GM21381 (cell line): ENCODE data around the gene KCTD6.

ENCODE experiments used
- ATAC-seq: cut with Tn5 transposase; IDR thresholded peaks from one replicate; pipeline ENCODE4 v1.9.1; 2021; ENCODE audit warnings: mild to moderate bottlenecking, moderate library complexity; ENCODE audit not compliant: unreplicated experiment

Gene KCTD6

GRCh38 chr3:58485801-58486435, 6.0 kb upstream of the KCTD6 start:
- ATAC-seq = no peak

DNA sequence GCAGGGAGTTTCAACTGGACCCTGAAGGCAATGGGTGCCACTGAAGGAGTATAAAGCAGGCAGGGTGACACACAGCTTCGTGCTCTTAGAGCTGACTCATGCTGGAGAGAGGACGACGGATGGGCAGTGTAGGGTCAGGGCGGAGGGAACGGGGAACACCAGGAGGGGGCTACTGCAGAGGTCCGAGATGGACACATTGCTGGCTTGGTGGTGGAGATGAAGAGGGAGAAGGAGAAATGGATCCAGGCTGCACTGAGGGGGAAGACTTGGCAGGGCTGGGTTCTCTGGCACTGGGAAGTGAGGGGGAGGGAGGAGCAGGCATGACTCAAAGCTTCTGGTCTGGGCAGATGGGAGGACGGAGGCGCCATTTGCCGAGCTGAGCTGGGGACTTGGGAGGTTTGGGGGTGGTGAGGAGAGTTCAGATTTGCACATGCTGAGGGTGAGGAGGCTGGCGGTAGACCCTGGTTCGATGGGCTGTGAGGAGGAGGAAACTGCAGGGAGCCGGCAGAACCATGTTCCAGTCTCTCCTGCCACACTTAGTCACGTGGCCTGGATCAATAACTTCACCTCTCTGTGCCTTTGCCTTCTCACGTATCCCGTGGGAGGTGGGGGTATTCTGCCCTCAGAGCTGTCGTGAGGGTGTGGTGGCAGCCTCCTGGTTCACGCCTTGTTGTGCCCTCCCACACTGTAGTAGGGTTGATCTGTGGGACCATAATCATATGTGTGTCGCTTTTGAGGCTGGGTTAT, 4.6 kb upstream of the KCTD6 start:
- ATAC-seq = no peak

DNA sequence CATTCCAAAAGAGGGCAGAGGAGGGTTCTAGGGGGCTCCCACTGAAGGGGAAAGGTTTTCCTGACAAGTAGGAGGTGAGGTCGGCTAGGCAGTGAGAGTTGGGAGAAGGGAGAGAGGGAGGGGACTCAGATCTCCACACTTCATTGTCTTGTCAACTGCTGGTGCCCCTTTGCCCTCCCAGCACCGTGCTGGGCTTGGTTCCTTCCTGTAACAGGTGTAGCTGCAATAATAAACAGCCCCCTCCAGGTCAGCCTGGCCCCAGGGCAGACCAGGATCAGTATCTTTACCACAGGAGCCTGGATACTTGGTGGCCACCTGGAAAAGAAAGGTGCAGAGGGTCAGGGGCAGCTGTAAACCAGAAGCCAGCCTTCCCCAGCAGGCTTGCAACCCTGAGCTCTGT, 2.9 kb upstream of the KCTD6 start:
- no peak for ATAC-seq

- no peak for ATAC-seq
These were observed 915 bp upstream of the KCTD6 start for GRCh38 chr3:58490860-58491501.

DNA sequence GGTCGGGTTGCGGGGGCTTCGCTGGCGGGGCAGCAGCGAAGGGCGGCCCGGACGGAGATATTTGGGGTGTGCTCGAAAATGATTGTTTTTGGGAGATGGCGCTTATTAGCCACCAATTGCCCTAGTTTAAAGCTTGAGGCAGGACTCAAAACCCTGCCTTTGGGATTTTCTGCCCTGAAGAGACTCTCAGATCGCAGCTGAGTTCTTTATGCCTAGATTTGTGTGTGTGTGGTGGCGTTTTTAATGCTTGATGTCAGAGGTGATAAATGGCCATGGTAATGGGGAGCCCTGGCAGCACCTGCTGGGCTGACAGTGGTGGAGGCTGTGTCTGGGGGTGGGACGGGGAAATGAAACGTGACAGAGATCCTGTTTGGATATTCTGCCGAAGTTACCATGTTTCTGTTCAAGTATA, 604 bp downstream of the KCTD6 start:
- ATAC-seq = no peak

GRCh38 chr3:58494107-58494506, 2.2 kb downstream of the KCTD6 start:
- no peak for ATAC-seq

GRCh38 chr3:58495101-58495500, 3.2 kb downstream of the KCTD6 start:
- no peak for ATAC-seq

GRCh38 chr3:58496206-58496857, 4.4 kb downstream of the KCTD6 start:
- ATAC-seq = no peak

- no peak for ATAC-seq
These were observed 5.2 kb downstream of the KCTD6 start for GRCh38 chr3:58497097-58497496.

- ATAC-seq = no peak
These were observed 11.0 kb downstream of the KCTD6 start for GRCh38 chr3:58502872-58503271.

DNA sequence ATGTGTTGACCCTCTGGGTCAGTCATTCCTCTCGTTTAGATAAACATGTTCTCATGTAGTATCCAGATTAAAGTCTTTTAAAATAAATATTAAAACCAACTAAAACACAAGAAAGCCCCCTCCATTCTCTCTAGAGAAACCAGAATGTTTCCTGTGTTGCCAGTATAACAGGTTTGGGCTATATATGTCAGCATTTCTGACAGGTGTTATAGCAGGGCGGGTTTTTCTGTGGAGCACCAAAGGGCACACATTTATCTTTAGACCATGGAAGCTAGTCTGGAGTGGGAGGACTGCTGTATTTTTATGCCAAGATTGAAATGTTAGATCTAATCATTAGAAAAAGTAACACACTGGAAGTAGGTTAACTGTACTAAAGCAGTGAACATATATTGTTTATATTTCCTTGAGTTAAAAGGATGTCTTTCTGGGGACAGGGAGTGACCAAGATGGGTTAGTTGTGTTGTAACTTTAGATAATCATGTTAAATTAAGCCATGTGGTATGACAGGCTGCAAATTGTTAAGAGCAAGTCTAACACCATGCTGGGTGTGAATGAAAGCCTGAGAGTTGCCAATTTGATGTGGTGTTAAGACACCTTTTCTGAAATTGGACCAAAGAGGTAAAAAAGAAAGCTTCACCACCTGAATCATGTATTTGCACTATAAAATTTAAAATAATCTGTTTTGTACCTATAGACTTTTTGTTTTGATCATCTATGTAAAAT, 15.6 kb downstream of the KCTD6 start:
- ATAC-seq = no peak

DNA sequence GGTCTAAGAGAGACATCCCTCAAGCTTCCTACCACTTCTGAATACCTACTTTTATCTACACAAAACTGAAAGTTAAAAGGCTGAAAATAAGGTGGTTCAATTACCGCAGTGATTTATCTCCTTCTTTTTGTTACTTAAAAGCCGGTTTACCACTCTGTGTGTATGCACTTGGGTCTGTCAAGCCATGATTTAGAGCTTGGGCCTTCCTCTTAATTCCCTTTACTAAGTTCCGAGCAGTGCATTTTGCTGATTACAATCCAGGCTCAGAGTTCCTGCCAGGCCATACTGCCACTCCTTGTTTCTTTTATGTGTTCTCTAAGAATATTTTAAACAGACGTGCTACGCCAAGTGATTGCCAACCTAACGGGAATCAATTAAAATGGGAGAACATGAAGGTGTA, 16.5 kb downstream of the KCTD6 start:
- ATAC-seq = no peak

GRCh38 chr3:58514405-58514804, 22.5 kb downstream of the KCTD6 start:
- no peak for ATAC-seq

DNA sequence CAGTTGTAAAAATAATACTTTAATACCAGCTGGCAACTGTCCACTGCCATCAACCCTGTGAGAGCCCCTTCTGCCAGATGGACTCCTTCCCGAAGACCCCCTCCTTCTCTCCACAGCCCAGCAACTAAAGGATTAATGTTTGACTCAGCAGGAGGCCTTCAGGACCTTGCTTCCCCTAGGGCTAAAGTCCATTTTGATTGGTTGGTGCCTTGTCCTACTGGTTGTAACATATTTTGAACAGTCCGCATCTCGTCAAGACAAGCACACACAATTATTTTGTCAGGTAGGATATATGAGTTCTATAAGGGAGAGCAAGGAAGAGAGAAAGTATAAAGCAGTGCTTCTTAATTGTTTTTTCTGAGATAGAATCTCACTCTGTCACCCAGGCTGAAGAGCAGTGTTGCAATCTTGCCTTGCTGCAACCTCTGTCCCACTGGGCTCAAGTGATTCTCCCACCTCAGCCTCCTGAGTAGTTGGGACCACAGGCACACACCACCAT, 26.4 kb downstream of the KCTD6 start:
- ATAC-seq = no peak

DNA sequence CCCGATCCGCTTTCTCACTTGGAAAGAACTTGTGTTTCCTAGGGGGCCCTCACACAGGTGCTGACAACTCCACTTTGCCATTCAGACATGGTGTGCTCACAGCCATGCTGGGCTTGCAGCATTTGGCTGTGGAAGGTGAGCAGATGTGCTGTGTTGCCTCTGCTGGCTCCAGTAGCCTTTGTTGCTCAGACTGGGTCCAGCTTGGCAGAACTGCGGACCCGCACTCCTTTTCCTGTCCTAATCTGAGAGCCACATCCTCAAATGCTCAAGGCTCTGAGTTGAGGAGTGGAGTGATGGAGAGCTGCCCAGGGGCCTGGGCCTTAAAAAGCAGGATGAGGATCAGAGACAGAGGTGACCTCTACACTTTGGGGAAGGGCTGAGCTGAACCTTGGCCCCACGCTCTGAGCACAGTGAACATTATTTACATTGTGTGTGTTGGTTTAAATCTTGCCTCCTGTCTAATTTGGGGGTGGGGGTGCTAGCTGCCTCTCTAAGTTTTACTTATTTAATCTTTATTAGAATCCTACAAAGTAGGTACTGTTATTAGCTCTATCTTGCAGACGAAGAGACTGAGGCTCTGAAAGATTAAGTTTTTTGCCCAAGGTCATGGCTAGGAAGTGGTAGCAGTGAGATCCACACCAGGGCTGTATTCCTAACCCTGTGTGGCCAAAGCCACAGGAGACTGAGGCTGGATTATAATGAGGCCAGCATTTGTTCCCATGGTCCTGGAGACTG, 27.9 kb downstream of the KCTD6 start:
- no peak for ATAC-seq

DNA sequence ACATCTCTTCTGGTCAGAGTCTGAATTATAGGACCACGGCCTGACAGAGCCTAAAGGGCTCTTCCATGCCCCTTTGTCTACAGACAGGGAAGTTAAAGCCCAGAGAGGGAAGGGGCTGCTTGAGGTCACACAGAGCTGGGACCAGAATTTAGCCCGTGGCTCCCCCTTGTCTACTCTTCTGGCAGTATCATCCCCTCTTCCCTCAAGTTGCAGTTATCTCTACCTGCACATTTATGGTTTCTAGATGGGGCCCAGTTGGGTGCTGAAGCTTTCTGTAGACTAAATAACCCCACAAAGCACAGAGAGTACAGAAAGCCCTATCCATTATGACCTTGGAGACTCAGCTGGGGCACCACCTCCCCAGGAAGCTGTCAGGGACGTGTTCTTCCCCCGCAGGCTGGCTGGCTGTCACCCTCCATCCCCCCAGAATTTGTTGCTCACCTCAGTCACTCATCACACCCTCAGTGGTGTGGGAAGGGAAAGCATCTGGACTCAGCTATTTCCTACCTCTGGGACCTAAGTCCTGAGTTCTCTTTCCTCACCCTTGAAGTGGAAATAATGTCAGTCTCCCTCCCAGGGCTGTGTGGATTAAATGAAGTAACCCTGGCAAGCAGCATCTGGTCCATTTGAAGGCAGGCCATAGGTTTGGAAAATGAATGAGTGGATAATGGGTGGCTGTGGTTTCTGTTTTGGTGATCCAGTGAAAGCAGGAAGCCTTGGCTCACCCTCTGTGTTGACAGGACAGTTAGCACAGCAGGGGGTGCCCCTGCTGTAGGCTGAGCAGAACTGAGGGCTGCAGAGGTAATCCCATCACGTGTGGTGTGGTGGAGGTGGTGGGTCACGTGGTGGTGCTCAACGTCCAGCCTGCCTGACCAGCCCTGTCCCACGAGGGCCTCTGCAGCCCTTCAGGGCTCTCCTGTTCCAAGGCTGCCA, 28.8 kb downstream of the KCTD6 start:
- no peak for ATAC-seq

DNA sequence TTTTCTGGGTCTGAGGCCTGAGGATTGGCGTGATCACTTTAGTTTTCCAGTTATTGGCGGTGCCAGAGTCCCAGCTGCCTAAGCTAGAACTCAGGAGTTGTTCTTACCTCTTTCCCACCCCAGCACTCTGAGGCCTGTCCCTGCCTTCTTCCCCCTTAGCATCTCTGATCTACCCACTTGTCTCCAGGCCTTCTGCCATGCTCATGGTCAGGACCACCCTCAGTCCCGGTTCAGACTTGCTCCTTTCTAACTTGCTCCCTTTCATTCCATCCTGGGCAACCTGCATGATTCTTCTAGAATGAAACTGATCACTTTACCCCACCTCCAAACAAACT, 29.4 kb downstream of the KCTD6 start:
- no peak for ATAC-seq

DNA sequence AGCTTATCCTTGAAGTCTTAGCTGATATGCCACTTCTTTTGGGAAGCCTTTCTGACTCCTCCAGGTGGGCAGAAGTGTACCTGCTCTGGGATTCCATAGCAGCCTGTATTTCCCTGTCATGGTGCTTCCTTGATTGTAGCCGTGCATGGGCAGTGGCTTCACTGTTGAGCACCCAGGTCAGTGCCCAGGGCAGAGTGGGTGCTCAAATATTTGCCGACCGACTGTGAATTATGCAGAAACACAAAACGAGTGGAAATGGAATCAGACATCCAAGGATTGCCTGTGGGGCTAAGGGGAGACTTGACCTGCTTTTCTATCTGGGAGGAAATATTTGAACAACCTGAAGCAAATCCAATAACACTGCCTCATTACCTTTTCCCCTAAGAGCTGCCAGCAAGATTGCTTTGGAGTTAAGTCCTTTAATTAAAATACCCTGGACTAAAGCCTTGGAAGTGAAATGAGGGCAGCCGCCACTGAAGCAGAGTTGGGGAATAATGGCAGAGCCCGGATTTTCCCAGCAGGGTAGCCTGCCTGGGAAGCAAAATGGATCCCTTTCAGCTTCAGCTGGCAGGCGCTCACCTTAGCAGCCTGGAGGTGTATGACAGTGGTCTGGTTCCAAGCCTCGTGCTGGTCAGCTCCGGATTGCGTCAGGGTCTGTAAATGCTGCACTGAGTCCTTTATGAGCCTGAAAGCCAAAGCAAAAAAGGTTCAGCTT, 30.2 kb downstream of the KCTD6 start:
- ATAC-seq = no peak
